ENCODE results near the gene PDS5B.

- TF ChIP-seq, protein P1, sequence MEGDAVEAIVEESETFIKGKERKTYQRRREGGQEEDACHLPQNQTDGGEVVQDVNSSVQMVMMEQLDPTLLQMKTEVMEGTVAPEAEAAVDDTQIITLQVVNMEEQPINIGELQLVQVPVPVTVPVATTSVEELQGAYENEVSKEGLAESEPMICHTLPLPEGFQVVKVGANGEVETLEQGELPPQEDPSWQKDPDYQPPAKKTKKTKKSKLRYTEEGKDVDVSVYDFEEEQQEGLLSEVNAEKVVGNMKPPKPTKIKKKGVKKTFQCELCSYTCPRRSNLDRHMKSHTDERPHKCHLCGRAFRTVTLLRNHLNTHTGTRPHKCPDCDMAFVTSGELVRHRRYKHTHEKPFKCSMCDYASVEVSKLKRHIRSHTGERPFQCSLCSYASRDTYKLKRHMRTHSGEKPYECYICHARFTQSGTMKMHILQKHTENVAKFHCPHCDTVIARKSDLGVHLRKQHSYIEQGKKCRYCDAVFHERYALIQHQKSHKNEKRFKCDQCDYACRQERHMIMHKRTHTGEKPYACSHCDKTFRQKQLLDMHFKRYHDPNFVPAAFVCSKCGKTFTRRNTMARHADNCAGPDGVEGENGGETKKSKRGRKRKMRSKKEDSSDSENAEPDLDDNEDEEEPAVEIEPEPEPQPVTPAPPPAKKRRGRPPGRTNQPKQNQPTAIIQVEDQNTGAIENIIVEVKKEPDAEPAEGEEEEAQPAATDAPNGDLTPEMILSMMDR (IDR thresholded peaks at IDR 0.05): no peak
- no peak for TF ChIP-seq POLR2A (IDR thresholded peaks at IDR 0.05)
These were observed 80.8 kb downstream of the PDS5B start for GRCh38 chr13:32666990-32667571.
